Stimulated activated memory B cell treated with anti-CD40 and anti-IgM and Interleukin-4, amounts not matched to agents 10 μg/mL and 1 μg/mL and 100 μg/mL, for 72 hours (primary cell): Measurements from ENCODE around the gene MAT2B.

ENCODE experiments used
- ATAC-seq: fragments of 150-1000 bp; cut with Tn5 transposase; 2 replicates; pipeline ENCODE4 v1.10.0; 2021
- H3K27ac Mint-ChIP-seq: one replicate; pipeline ENCODE4 v1.8.0; 2022; ENCODE audit warnings: mild to moderate bottlenecking, mixed read lengths
- H3K27me3 Mint-ChIP-seq: one replicate; pipeline ENCODE4 v1.8.0; 2022; ENCODE audit warnings: mixed read lengths
- H3K36me3 Mint-ChIP-seq: one replicate; pipeline ENCODE4 v1.8.0; 2022; ENCODE audit warnings: mixed read lengths
- H3K4me1 Mint-ChIP-seq: one replicate; pipeline ENCODE4 v1.8.0; 2022; ENCODE audit warnings: mixed read lengths
- H3K4me3 Mint-ChIP-seq: one replicate; pipeline ENCODE4 v1.8.0; 2022; ENCODE audit warnings: mild to moderate bottlenecking, moderate library complexity, mixed read lengths
- H3K9me3 Mint-ChIP-seq: one replicate; pipeline ENCODE4 v1.8.0; 2022; ENCODE audit warnings: mixed read lengths

The MAT2B gene

GRCh38 chr5:163489745-163490075 is 15.7 kb upstream of the MAT2B start:
- no peak for ATAC-seq
- H3K9me3 Mint-ChIP-seq, result no peaks in the 10 kb centered on the region
- no peak overlapping the region for H3K4me3 Mint-ChIP-seq
- H3K27me3 Mint-ChIP-seq, result no peaks in the 10 kb centered on the region
- H3K36me3 Mint-ChIP-seq, result peaks cover 5% of the 10 kb centered on the region
- no peaks in the 10 kb centered on the region for H3K4me1 Mint-ChIP-seq
- no peak overlapping the region for H3K27ac Mint-ChIP-seq

GRCh38 chr5:163496286-163496685 is 9.1 kb upstream of the MAT2B start:
- H3K27me3 Mint-ChIP-seq, result no peaks in the 10 kb centered on the region
- H3K36me3 Mint-ChIP-seq, result no peaks in the 10 kb centered on the region
- ATAC-seq, result no peak

GRCh38 chr5:163497315-163497714 is 8.1 kb upstream of the MAT2B start:
- Mint-ChIP-seq H3K9me3 (no peaks in the 10 kb centered on the region), H3K4me1 (peaks cover 5% of the 10 kb centered on the region), H3K36me3 (no peaks in the 10 kb centered on the region), H3K27ac (no peak overlapping the region), H3K27me3 (no peaks in the 10 kb centered on the region), H3K4me3 (no peak overlapping the region)
- ATAC-seq, result peak; percentile 50

More at GRCh38 chr5:163496286-163496685, 9.1 kb upstream of the MAT2B start:
- H3K4me3 Mint-ChIP-seq, result no peak overlapping the region
- H3K4me1 Mint-ChIP-seq, result peaks cover 5% of the 10 kb centered on the region
- no peak overlapping the region for H3K27ac Mint-ChIP-seq
- H3K9me3 Mint-ChIP-seq, result no peaks in the 10 kb centered on the region

GRCh38 chr5:163498886-163499285 is 6.5 kb upstream of the MAT2B start:
- Mint-ChIP-seq H3K36me3 (no peaks in the 10 kb centered on the region), H3K4me1 (peaks cover 12% of the 10 kb centered on the region), H3K9me3 (no peaks in the 10 kb centered on the region), H3K27me3 (no peaks in the 10 kb centered on the region), H3K4me3 (no peak overlapping the region), H3K27ac (no peak overlapping the region)
- no peak for ATAC-seq

- Mint-ChIP-seq H3K4me3 (peak overlapping the region; percentile 77), H3K36me3 (no peaks in the 10 kb centered on the region), H3K4me1 (peaks cover 10% of the 10 kb centered on the region), H3K27ac (peak overlapping the region; percentile 93), H3K9me3 (no peaks in the 10 kb centered on the region), H3K27me3 (no peaks in the 10 kb centered on the region)
- no peak for ATAC-seq
Observed at GRCh38 chr5:163502521-163502920, 2.9 kb upstream of the MAT2B start.

- no peak for ATAC-seq
- peak overlapping the region; percentile 93 for H3K27ac Mint-ChIP-seq
- peaks cover 18% of the 10 kb centered on the region for H3K4me1 Mint-ChIP-seq
- no peaks in the 10 kb centered on the region for H3K27me3 Mint-ChIP-seq
- no peaks in the 10 kb centered on the region for H3K9me3 Mint-ChIP-seq
- peak overlapping the region; percentile 84 for H3K4me3 Mint-ChIP-seq
- no peaks in the 10 kb centered on the region for H3K36me3 Mint-ChIP-seq
Observed at GRCh38 chr5:163503106-163504078, 2.0 kb upstream of the MAT2B start.

GRCh38 chr5:163504079-163504931 is 1.1 kb upstream of the MAT2B start:
- Mint-ChIP-seq H3K27ac (peak overlapping the region; percentile 93), H3K27me3 (no peaks in the 10 kb centered on the region), H3K36me3 (no peaks in the 10 kb centered on the region), H3K4me1 (peaks cover 27% of the 10 kb centered on the region), H3K9me3 (no peaks in the 10 kb centered on the region), H3K4me3 (peak overlapping the region; percentile 84)
- peak; percentile 24 for ATAC-seq

- H3K4me3 Mint-ChIP-seq, result peak overlapping the region; percentile 84
- no peaks in the 10 kb centered on the region for H3K9me3 Mint-ChIP-seq
- no peaks in the 10 kb centered on the region for H3K27me3 Mint-ChIP-seq
- H3K4me1 Mint-ChIP-seq, result peaks cover 33% of the 10 kb centered on the region
- no peaks in the 10 kb centered on the region for H3K36me3 Mint-ChIP-seq
- peak; percentile 0 for ATAC-seq
- H3K27ac Mint-ChIP-seq, result peak overlapping the region; percentile 93
Observed at GRCh38 chr5:163505049-163505367, 411 bp upstream of the MAT2B start.

- Mint-ChIP-seq H3K9me3 (no peaks in the 10 kb centered on the region), H3K27me3 (no peaks in the 10 kb centered on the region), H3K4me1 (peaks cover 40% of the 10 kb centered on the region), H3K4me3 (peak overlapping the region; percentile 84), H3K36me3 (no peaks in the 10 kb centered on the region), H3K27ac (peak overlapping the region; percentile 93)
- peak; percentile 13 for ATAC-seq
Observed at GRCh38 chr5:163506095-163506457, 657 bp downstream of the MAT2B start.

GRCh38 chr5:163506726-163507125 is 1.3 kb downstream of the MAT2B start:
- no peaks in the 10 kb centered on the region for H3K27me3 Mint-ChIP-seq
- peak overlapping the region; percentile 93 for H3K27ac Mint-ChIP-seq
- H3K9me3 Mint-ChIP-seq, result no peaks in the 10 kb centered on the region
- H3K4me1 Mint-ChIP-seq, result peaks cover 40% of the 10 kb centered on the region
- no peaks in the 10 kb centered on the region for H3K36me3 Mint-ChIP-seq
- H3K4me3 Mint-ChIP-seq, result peak overlapping the region; percentile 84
- no peak for ATAC-seq

GRCh38 chr5:163508753-163509152 is 3.3 kb downstream of the MAT2B start:
- Mint-ChIP-seq H3K9me3 (no peaks in the 10 kb centered on the region), H3K4me1 (peaks cover 33% of the 10 kb centered on the region), H3K36me3 (peaks cover 9% of the 10 kb centered on the region), H3K4me3 (peak overlapping the region; percentile 72), H3K27ac (peak overlapping the region; percentile 69), H3K27me3 (no peaks in the 10 kb centered on the region)
- ATAC-seq, result no peak

GRCh38 chr5:163509291-163509951 is 4.0 kb downstream of the MAT2B start:
- Mint-ChIP-seq H3K4me1 (peaks cover 33% of the 10 kb centered on the region), H3K27ac (peak overlapping the region; percentile 69)
- ATAC-seq, result no peak

GRCh38 chr5:163512526-163512925 is 7.1 kb downstream of the MAT2B start:
- no peak overlapping the region for H3K4me3 Mint-ChIP-seq
- no peak for ATAC-seq
- H3K27me3 Mint-ChIP-seq, result no peaks in the 10 kb centered on the region
- peaks cover 30% of the 10 kb centered on the region for H3K4me1 Mint-ChIP-seq
- no peaks in the 10 kb centered on the region for H3K9me3 Mint-ChIP-seq
- peaks cover 9% of the 10 kb centered on the region for H3K36me3 Mint-ChIP-seq
- H3K27ac Mint-ChIP-seq, result no peak overlapping the region

More at GRCh38 chr5:163509291-163509951, 4.0 kb downstream of the MAT2B start:
- H3K36me3 Mint-ChIP-seq, result peaks cover 9% of the 10 kb centered on the region
- peak overlapping the region; percentile 72 for H3K4me3 Mint-ChIP-seq
- no peaks in the 10 kb centered on the region for H3K9me3 Mint-ChIP-seq
- H3K27me3 Mint-ChIP-seq, result no peaks in the 10 kb centered on the region

- Mint-ChIP-seq H3K9me3 (peaks cover 8% of the 10 kb centered on the region), H3K27ac (no peak overlapping the region), H3K36me3 (peaks cover 26% of the 10 kb centered on the region), H3K27me3 (no peaks in the 10 kb centered on the region), H3K4me1 (no peaks in the 10 kb centered on the region), H3K4me3 (no peak overlapping the region)
- no peak for ATAC-seq
Observed at GRCh38 chr5:163525096-163525495, 19.7 kb downstream of the MAT2B start.

GRCh38 chr5:163529698-163530097 is 24.3 kb downstream of the MAT2B start:
- H3K4me1 Mint-ChIP-seq, result no peaks in the 10 kb centered on the region
- H3K27ac Mint-ChIP-seq, result no peak overlapping the region
- peaks cover 5% of the 10 kb centered on the region for H3K36me3 Mint-ChIP-seq
- H3K9me3 Mint-ChIP-seq, result peaks cover 7% of the 10 kb centered on the region
- ATAC-seq, result no peak
- H3K27me3 Mint-ChIP-seq, result peaks cover 10% of the 10 kb centered on the region
- no peak overlapping the region for H3K4me3 Mint-ChIP-seq
